GM19372 (cell line): ENCODE results near the gene ULK4.
A peak's percentile ranks its signal among the peaks of the same experiment; 100 is the strongest.
"Not testable (repeated sequence)": the region's sequence is repeated elsewhere in the genome, so short reads cannot be mapped to it uniquely, and the experiment has no call there.

Experiments used
- ATAC-seq: cut with Tn5 transposase; IDR thresholded peaks from one replicate; pipeline ENCODE4 v1.9.1; 2021; ENCODE audit warnings: mild to moderate bottlenecking, low read depth, moderate library complexity; ENCODE audit not compliant: unreplicated experiment

Gene ULK4

GRCh38 chr3:41961751-41962679 is at the start of gene ULK4:
ULK4 (minus strand) TSS chr3:41962103; CDS start chr3:41954759, 7,344 bp downstream.
- peak; percentile 91 for ATAC-seq

DNA sequence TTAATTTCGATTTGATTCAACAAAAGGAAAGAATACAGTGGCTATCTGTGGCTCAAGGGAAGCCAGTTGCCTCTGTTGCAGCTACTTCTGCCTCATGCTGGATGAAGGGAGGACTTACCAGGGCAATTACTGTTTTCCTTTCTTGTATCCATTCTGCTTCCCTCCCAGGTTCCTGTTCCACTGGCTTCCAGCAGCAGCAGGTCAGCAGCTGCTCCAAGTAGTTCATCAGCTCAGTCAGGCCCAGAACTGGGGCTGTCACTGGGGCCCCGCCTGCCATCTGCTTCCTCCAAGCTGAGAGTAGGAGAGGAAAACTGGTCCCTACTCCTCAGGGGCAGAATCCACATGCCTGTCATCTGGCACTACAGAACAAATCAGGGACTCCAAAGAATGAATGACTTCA is 48.6 kb upstream of the ULK4 start:
- ATAC-seq, result no peak

DNA sequence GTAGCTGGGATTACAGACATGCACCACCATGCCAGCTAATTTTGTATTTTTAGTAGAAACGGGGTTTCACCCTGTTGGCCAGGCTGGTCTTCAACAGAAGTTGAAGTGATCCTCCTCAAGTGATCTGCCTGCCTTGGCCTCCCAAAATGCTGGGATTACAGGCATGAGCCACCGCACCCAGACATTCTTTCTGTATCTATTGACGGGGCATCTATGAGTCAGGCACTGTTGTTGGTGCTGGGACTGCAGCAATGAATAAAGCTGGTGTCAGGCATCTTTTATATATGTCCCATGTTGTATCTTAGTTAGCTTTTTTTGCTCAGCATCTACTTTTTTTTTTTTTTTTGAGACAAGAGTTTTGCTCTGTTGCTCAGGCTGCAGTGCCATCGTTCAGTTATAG is 47.6 kb upstream of the ULK4 start:
- no peak for ATAC-seq

DNA sequence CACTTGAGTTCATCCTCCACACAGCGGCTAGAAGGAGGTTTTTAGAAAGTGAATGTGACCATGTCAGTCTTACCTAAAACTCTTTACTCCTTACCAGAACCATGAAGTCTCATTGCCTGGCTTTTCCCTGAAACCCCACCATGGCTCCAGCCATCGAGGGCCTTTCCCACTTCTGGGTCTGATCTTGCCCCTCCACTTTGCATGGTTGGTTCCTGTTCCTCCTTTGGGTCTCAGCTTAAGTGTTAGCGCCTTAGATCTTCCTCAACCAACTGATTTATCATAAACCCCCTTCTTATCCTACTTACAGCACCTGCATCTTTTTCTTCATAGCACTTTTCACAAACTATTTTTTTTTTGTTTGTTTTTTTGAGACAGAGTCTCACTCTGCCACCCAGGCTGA is 45.9 kb upstream of the ULK4 start:
- no peak for ATAC-seq

- no peak for ATAC-seq
Observed at GRCh38 chr3:42005401-42005800, 43.5 kb upstream of the ULK4 start.

DNA sequence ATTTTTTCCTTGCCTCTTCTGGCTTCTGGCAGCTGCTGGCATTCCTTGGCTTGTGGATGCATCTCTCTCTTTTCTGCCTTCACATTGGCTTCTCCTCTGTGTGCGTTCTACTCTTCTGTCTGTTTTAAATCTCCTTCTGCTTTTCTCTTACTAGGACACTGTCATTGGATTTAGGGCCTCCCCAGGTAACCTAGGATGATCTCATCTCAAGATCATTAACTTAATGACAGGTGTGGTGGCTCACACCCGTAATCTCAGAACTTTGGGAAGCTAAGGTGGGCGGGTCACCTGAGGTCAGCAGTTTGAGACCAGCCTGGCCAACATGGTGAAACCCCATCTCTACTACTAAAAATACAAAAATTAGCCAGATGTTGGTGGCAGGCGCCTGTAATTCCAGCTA is 40.9 kb upstream of the ULK4 start:
- no peak for ATAC-seq

- no peak for ATAC-seq
Observed at GRCh38 chr3:42001777-42002176, 39.9 kb upstream of the ULK4 start.

- no peak for ATAC-seq
Observed at GRCh38 chr3:41999909-42000308, 38.0 kb upstream of the ULK4 start.

- ATAC-seq, result no peak
Observed at GRCh38 chr3:41997702-41998550, 36.0 kb upstream of the ULK4 start.

- no peak for ATAC-seq
Observed at GRCh38 chr3:41991437-41991836, 29.5 kb upstream of the ULK4 start.

DNA sequence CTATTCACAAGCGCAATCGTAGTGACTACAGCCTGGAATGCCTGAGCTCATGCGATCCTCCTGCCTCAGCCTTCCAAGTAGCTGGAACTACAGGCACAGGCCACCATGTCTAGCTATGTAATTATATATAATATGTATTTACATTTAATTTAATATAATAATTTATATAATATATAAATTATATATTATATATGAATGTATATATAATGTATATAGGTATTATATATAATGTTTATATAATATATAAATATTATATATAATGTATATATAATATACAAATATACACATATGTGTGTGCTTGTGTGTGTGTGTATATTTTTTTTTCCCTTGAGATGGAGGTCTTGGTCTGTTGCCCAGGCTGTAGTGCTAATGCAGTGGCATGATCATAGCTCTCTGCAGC is 27.6 kb upstream of the ULK4 start:
- ATAC-seq, result no peak

GRCh38 chr3:41987627-41988026 is 25.7 kb upstream of the ULK4 start:
- no peak for ATAC-seq

GRCh38 chr3:41986561-41986960 is 24.7 kb upstream of the ULK4 start:
- ATAC-seq, result no peak

- ATAC-seq, result no peak
Observed at GRCh38 chr3:41985018-41985417, 23.1 kb upstream of the ULK4 start.

- not testable (repeated sequence) for ATAC-seq
Observed at GRCh38 chr3:41983091-41983490, 21.2 kb upstream of the ULK4 start.

DNA sequence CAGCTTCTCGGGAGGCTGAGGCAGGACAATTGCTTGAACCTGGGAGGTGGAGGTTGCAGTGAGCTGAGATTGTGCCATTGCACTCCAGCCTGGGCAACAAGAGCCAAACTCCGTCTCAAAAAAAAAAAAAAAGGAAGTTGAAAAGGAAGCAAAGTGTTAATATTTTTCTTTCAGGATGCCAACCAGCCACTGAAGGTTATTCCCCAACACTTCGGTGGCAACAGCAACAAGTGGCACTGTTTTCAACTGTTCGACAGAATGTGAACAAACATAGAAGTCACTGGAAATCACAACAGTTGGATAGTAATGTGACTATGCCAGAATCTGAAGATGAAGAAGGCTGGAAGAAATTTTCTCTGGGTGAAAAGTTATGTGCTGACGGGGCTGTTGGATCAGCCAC is 15.5 kb upstream of the ULK4 start:
- not testable (repeated sequence) for ATAC-seq

DNA sequence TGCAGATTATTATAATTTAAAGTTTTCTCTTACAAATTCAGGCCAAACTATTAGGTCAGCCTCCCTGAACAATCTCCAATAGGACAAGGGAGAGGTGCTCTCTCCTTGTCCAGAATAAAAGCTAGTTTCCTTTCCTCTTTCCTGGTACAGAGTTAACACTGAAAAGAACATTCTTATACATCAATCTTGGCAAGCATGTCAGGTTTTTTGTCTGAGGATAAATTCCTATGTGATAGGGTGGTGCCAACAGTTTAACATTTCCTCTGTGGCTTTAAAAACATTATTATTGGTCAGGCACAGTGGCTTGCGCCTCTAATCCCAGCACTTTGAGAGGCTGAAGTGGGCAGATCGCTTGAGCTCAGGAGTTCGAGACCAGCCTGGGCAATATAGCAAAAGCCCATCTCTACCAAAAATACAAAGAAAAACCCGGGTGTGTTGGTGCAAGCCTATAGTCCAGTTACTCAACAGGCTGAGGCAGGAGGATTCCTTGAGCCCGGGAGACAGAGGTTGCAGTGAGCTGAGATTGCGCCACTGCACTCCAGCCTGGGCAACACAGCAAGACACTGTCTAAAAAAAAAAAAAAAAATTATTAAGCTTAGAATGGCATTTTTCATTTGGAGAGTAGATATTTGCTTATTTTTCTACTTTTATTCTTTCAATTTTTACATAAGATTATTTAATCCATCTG is 13.7 kb upstream of the ULK4 start:
- no peak for ATAC-seq

DNA sequence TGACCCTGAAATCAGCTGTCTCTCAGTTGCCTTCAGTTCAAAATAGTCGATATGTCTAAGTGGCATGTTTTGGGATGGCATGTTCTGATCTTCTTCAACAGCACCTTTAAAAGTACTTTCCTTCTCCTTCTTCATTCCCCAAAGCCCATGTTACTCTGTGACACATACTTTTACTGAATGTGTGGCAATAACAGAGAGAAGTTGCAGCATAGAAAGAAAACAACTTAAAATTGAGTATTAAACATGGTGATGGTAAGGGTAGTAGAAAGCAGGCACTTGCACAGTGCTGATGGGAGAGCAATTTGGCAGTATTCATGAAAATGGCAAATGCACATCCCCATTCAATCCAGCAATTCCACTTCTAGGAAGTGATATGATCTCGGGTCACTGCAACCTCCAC is 12.3 kb upstream of the ULK4 start:
- no peak for ATAC-seq

DNA sequence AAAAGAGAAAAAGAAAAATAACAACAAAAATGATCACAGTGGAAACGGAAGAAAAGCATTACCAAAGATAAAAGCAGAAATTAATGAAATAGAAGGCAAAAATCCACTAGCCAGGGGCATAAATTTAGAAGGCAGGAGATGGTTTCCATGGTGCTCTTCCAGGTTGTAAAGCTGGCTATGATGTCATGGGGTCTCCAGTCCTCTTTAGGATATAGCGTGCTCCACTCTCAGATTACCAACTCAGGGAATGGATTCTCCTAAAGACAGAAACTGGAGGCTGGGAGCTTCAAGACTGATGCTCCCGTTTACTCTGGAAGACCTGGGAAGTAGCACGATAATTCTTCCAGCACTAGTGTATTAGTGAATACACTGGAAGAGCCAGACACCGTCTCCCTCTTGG is 10.9 kb upstream of the ULK4 start:
- ATAC-seq, result no peak

- ATAC-seq, result no peak
Observed at GRCh38 chr3:41966206-41966605, 4.3 kb upstream of the ULK4 start.

GRCh38 chr3:41963823-41964222 is 1.9 kb upstream of the ULK4 start:
- ATAC-seq, result no peak
